AG04450 (cell line): Measurements from ENCODE around the gene PRR14L. TPM values are rescaled to one million over a fixed set of nuclear protein-coding genes. Genes with fewer than 3 reads are reported as not detected.
A peak's percentile ranks its signal among the peaks of the same experiment; 100 is the strongest.
"Not testable (repeated sequence)": the region's sequence is repeated elsewhere in the genome, so short reads cannot be mapped to it uniquely, and the experiment has no call there.

Experiments used
- CTCF ChIA-PET: fragments of 300-600, 350-600 bp; formaldehyde crosslinking; extraction: SDS; loops from one replicate; lab custom pipeline; 2022; ENCODE audit warnings: antibody characterized with exemption, inconsistent platforms; lab: Charles Lee
- POLR2A ChIA-PET: fragments of 350-600 bp; formaldehyde crosslinking; extraction: SDS; loops from one replicate; lab custom pipeline; 2021; ENCODE audit warnings: antibody characterized with exemption, inconsistent platforms; lab: Yijun Ruan, JAX
- DNase-seq: peaks from one replicate; pipeline ENCODE4 v3.0.0-alpha.2; 2011; ENCODE audit warnings: low read depth, low spot score
- H3K27ac ChIP-seq: one replicate; pipeline ENCODE4 v1.5.1; 2012; ENCODE audit warnings: low read depth, low read length, control low read depth
- H3K27me3 ChIP-seq: one replicate; pipeline ENCODE4 v1.6.0; 2012; ENCODE audit warnings: low read length; ENCODE audit not compliant: control insufficient read depth, insufficient read depth
- H3K4me3 ChIP-seq: 2 replicates; pipeline ENCODE4 v1.5.1; 2011; ENCODE audit warnings: mild to moderate bottlenecking, low read depth, low read length, control low read depth
- H3K9me3 ChIP-seq: 2 replicates; pipeline ENCODE4 v1.5.1; 2012; ENCODE audit warnings: low read length; ENCODE audit not compliant: control insufficient read depth, insufficient read depth
- polyA plus RNA-seq: library from polyadenylated mRNA; depleted of rRNA; stranded (reverse); fragments of >200 nt; gene quantifications from 2 replicates; pipeline ENCODE4 v1.2.3, GENCODE V29; 2011
- TF ChIP-seq, protein P1 (sequence below): IDR thresholded peaks from 2 replicates; pipeline ENCODE4 v1.5.1; 2011; ENCODE audit warnings: low read depth, low read length, control low read depth, inconsistent platforms

PRR14L gene
- polyA plus RNA-seq, 1 experiment = 16.3 TPM

DNA sequence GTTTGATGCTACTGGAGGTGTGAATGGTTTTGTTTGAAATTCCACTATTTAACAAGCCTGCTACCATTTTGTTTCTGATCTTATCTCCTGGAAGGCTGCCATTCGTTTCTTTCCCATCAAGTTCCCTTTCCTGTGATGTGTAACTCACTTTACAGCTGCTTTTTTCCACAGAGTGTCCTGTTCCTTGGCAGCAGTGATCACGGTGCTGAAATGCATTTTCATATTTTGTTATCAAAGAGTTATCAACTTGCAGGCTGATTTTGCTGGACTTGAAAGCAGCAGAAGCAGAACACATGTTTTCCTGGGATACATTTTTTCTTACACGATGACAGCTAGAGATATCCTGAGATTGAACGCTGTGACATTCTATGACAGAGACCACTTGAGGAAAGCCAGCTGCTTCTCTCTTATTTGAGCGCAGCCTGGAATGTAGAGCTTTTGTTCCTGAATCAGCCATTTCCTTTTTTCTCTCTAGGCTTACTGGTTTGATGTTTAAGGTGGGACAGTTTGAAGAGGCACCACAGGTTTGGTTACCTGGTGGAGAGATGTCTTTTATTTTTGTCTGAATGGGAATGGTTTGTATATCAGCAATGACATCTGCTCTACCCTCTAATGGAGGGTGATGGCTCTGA, 34.7 kb downstream of the PRR14L start:
- H3K27ac ChIP-seq = no peak overlapping the region
- CTCF ChIA-PET = no interaction called here
- TF ChIP-seq, protein P1, sequence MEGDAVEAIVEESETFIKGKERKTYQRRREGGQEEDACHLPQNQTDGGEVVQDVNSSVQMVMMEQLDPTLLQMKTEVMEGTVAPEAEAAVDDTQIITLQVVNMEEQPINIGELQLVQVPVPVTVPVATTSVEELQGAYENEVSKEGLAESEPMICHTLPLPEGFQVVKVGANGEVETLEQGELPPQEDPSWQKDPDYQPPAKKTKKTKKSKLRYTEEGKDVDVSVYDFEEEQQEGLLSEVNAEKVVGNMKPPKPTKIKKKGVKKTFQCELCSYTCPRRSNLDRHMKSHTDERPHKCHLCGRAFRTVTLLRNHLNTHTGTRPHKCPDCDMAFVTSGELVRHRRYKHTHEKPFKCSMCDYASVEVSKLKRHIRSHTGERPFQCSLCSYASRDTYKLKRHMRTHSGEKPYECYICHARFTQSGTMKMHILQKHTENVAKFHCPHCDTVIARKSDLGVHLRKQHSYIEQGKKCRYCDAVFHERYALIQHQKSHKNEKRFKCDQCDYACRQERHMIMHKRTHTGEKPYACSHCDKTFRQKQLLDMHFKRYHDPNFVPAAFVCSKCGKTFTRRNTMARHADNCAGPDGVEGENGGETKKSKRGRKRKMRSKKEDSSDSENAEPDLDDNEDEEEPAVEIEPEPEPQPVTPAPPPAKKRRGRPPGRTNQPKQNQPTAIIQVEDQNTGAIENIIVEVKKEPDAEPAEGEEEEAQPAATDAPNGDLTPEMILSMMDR = no peak
- H3K4me3 ChIP-seq = no peak overlapping the region
- POLR2A ChIA-PET = no interaction called here
- H3K27me3 ChIP-seq = no peaks in the 10 kb centered on the region
- no peak for DNase-seq
- no peaks in the 10 kb centered on the region for H3K9me3 ChIP-seq

DNA sequence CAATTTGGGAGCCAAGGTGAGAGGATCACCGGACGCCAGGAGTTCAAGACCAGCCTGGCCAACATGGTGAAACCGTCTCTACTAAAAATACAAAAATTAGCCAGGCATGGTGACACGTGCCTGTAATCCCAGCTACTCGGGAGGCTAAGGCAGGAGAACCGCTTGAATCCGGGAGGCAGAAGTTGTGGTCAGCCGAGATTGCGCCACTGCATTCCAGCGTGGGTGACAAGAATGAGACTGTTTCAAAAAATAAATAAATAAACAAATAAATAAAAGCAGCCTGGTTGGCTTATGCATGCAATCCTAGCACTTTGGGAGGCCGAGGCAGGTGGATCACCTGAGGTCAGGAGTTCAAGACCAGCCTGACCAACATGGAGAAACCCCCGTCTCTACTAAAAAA, 38.7 kb downstream of the PRR14L start:
- H3K27ac ChIP-seq, H3K27me3 ChIP-seq, H3K4me3 ChIP-seq, DNase-seq, POLR2A ChIA-PET, H3K9me3 ChIP-seq: not testable (repeated sequence)
- CTCF ChIA-PET = interaction anchor here (0.7 kb wide), 1 partner anchor 259 kb away, joined by 3 read pairs; no protein-coding TSS in a partner anchor

DNA sequence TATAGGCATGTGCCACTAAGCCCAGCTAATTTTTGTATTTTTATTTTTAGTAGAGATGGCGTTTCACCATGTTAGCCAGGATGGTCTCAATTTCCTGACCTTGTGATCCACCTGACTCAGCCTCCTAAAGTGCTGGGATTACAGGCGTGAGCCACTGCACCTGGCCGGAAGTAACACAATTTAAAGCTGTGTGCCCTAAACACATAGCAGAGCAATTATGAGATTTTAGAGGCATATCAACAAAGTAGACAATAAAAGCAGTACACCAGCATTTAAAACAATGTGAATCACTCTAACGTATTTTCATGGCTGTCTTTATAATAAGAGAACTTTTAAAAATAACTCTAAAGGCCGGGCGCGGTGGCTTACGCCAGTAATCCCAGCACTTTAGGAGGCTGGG, 42.4 kb downstream of the PRR14L start:
- H3K4me3 ChIP-seq = no peak overlapping the region
- TF ChIP-seq, protein P1 = no peak
- no peaks in the 10 kb centered on the region for H3K9me3 ChIP-seq
- no peak for DNase-seq
- ChIA-PET POLR2A (no interaction called here), CTCF (no interaction called here)
- no peak overlapping the region for H3K27ac ChIP-seq
- H3K27me3 ChIP-seq = no peaks in the 10 kb centered on the region

DNA sequence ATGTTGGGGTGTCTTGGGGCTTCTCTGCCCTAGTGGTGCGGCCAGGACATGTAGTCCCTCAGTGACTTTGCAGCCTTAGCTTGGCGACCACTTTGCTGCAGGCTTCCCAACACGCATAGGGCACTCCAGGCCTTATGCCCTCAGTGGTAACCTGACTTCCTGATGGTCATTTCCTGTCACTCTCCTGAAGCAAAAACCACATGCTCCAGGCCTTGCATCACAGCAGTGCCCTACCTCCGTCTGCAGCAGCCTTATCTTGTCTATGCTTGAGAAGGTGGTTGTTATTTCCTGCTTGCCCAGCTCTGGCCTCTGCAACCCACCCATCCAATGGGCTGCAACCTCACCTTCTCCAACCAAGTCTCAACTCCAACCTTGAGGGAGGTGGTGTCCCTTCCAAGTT, 54.5 kb downstream of the PRR14L start:
- Histone ChIP-seq H3K27me3 (no peaks in the 10 kb centered on the region), H3K9me3 (no peaks in the 10 kb centered on the region), H3K4me3 (no peak overlapping the region), H3K27ac (no peak overlapping the region)
- CTCF ChIA-PET = interaction anchor here (0.9 kb wide), 1 partner anchor 29 kb away, joined by 3 read pairs; no protein-coding TSS in a partner anchor
- POLR2A ChIA-PET = no interaction called here
- no peak for DNase-seq
- TF ChIP-seq, protein P1 = no peak

DNA sequence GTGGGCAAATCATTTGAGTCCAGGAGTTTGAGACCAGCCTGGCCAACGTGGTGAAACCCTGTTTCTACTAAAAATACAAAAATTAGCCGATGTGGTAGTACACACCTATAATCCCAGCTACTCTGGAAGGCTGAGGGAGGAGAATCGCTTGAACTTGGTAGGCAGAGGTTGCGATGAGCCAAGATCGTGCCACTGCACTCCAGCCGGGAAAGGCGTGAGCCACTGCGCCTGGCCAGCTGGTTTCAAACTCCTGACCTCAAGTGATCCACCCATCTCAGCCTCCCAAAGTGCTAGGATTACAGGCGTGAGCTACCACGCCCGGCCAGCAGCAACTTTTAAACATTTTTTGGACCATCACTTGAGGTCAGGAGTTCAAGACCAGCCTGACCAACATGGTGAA, 55.9 kb downstream of the PRR14L start:
- H3K27ac ChIP-seq, CTCF ChIA-PET, POLR2A ChIA-PET, H3K4me3 ChIP-seq, H3K9me3 ChIP-seq, DNase-seq, H3K27me3 ChIP-seq: not testable (repeated sequence)

DNA sequence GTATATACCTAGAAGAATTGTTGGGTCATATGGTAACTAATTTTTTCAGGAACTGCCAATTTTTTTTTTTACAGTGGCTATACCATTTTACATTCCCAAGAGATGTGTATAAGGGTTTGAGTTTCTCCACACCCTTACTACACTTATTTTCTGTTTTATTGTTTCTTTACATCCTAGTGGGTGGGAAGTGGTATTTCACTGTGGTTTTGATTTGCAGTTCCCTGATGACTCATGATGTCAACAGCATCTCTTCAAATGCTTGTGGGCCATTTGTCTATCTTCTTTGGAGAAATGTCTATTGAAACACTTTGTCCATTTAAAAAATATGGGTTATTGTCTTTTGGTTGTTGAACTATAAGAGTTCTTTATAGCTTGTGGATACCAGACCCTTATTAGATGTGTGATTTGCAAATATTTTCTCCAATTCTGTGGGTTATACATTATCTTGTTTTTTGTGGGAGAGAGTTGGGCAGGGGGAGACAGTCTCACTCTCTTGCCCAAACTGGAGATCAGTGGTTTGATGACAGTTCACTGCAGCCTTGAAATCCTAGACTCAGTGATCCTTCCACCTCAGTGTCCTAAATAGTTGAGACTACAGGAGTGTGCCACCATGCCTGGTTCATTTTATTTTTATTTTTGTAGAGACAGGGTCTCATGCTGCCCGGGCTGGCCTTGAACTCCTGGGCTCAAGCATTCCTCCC, 57.6 kb downstream of the PRR14L start:
- TF ChIP-seq, protein P1 = no peak
- peak; percentile 8 for DNase-seq
- CTCF ChIA-PET = interaction anchor here (1.3 kb wide), 1 partner anchor 27 kb away, joined by 6 read pairs; no protein-coding TSS in a partner anchor

More for the DNA sequence above, 57.6 kb downstream of the PRR14L start:
- Histone ChIP-seq H3K4me3 (no peak overlapping the region), H3K9me3 (no peaks in the 10 kb centered on the region), H3K27me3 (no peaks in the 10 kb centered on the region), H3K27ac (no peak overlapping the region)
- POLR2A ChIA-PET = no interaction called here
